Left kidney (tissue), 2 donors: ENCODE data around the gene KCNH1. TPM values are rescaled to one million over a fixed set of nuclear protein-coding genes. Genes with fewer than 3 reads are reported as not detected.
"Not testable (repeated sequence)": the region's sequence is repeated elsewhere in the genome, so short reads cannot be mapped to it uniquely, and the experiment has no call there.

ENCODE experiments used
- DNase-seq: peaks from one replicate; pipeline ENCODE4 v3.0.0-alpha.2; 2013
- polyA plus RNA-seq: library from polyadenylated mRNA; unstranded; fragments of 120-200 nt; gene quantifications from one replicate; pipeline ENCODE4 v1.2.1, GENCODE V29; 2013; ENCODE audit not compliant: insufficient read length

The KCNH1 gene
- polyA plus RNA-seq, 1 donor: 0.47 TPM

DNA sequence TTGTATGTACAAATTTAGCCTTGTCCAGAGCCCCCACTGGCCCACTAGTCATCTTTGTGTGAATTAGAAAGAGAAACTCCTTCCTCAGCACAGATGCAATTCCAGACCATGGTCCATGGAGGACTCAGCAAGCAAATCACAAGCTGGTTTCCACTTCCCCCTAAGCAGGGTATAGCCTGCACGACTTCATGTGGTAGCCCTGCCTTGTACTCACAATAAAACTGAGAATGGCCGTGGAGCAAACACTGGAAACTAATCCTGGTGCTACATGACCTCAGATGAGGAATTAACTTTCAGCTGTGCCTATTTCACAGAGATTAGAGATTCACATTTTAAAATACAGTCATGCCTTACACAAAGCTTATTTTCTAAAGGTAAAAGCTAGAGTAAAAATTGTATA lies 32.5 kb downstream of the KCNH1 start:
- no peak for DNase-seq

DNA sequence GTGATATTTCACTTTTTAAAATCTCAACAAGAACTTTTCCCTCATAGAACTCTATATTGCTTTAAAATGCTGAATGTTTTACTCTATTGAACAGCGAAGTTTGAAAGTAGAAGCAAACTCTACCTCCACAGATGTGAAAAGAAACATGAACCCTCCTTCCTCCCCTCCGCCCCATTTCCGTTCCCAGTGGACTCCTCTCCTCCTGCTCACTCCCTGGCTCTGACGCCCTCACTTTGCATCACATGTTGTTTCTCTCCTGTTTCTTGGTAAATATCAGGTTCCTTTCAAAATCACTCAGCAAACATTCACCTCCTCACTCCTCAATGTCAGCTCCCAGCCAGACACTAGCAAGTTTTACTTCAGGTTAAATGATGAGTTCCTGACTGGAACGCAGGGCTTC lies 34.6 kb downstream of the KCNH1 start:
- no peak for DNase-seq

- DNase-seq: no peak
Observed at GRCh38 chr1:211095381-211095780, 38.6 kb downstream of the KCNH1 start.

DNA sequence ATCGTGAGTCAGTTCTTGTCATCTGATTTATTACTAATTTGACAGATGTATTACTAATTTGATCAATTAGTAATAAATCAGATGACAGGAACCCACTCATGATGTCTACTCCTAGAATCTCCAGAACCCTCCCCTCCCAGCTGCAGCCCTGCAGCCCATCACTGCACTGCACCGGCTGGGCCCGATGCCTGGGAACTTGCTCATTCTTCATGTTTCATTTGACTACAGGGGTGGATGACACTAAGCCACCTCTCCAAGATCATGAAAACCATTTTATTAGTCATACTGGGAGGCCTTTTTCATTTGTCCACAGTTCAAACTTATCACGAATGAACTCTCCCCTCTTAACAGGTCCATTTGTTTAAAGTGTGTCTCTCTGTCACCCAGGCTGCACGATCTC lies 41.0 kb downstream of the KCNH1 start:
- no peak for DNase-seq

DNA sequence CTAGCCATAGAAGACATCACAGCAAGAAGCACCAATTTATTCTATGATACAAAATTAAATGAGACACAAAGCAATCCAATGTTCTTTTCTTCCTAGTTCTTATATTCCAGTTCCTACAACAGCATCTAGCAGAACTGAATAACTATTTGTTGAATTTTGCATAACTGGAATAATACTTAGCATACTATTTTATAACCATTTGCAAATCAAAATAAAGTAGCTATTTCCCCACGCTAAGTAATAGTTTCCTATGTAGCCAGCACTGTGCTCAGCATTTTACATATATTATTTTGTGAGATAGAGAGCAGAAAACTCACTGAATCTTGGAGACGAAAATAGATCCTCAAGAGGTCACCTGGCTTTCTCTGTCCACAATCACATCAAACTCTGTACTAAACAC lies 42.1 kb downstream of the KCNH1 start:
- DNase-seq: no peak

DNA sequence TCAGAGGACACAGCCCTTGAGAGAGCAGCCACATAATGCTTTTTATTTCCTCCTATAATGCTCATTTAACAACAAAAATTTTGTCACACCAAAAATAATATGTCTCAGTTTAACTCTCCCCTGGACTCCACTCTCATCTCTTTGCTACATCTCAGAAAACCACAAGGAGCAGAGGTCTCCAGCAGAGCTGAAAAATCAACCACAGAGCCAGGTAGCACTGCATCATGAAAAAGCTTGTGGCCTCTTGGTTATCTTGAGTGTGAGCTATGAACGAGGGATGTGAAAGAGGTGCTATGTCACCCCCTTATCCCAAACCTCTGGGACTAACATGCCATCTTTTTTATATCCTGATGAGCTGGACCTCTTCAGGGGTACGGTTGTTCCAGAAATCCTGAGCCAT lies 44.4 kb downstream of the KCNH1 start:
- DNase-seq: no peak

- no peak for DNase-seq
Observed at GRCh38 chr1:211088156-211088555, 45.8 kb downstream of the KCNH1 start.

GRCh38 chr1:211082824-211083223 lies 51.1 kb downstream of the KCNH1 start:
- no peak for DNase-seq

DNA sequence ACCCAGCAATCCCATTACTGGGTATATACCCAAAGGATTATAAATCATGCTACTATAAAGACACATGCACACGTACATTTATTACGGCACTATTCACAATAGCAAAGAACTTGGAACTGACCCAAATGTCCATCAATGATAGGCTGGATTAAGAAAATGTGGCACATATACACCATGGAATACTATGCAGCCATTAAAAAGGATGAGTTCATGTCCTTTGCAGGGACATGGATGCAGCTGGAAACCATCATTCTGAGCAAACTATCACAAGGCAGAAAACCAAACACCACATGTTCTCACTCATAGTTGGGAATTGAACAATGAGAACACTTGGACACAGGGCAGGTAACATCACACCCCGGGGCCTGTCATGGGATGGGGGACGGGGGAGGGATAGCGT lies 52.5 kb downstream of the KCNH1 start:
- not testable (repeated sequence) for DNase-seq

DNA sequence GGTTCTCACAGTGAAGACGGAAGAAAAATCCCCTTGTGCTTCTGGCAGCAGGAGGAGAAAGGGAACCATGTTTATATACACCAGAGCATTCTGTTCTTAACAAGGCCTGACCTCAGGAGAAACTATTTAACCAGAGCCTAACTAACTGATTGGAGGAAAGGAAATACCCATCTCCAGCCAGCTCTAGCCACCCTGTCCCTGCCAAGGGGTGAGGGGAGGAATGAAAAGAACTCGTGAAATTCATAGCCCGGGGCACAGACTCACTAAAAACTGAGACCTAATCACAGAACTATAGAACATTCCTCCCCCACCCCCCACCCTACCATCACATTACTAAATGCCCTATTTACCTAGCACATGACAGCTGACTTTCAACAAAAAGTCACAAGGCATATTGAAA lies 65.0 kb downstream of the KCNH1 start:
- no peak for DNase-seq

- no peak for DNase-seq
Observed at GRCh38 chr1:211066781-211067384, 67.1 kb downstream of the KCNH1 start.

DNA sequence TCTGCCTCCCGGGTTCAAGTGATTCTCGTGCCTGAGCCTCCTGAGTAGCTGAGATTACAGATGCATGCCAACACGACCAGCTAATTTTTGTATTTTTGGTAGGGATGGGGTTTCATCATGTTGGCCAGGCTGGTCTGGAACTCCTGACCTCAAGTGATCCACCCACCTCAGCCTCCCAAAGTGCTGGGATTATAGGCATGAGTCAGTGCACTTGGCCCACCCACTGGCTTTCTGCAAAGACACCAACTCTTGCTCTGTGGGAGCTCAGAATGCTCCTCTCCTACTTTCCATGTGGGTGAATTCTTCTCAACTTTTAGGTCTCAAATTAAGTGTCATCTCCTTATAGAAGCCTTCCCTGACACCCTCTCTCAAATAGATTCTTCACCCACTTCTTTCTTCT lies 92.1 kb downstream of the KCNH1 start:
- DNase-seq: not testable (repeated sequence)

GRCh38 chr1:211037095-211037494 lies 96.9 kb downstream of the KCNH1 start:
- no peak for DNase-seq

GRCh38 chr1:211036381-211037060 lies 97.4 kb downstream of the KCNH1 start:
- no peak for DNase-seq

- no peak for DNase-seq
Observed at GRCh38 chr1:211035821-211036380, 98.0 kb downstream of the KCNH1 start.

DNA sequence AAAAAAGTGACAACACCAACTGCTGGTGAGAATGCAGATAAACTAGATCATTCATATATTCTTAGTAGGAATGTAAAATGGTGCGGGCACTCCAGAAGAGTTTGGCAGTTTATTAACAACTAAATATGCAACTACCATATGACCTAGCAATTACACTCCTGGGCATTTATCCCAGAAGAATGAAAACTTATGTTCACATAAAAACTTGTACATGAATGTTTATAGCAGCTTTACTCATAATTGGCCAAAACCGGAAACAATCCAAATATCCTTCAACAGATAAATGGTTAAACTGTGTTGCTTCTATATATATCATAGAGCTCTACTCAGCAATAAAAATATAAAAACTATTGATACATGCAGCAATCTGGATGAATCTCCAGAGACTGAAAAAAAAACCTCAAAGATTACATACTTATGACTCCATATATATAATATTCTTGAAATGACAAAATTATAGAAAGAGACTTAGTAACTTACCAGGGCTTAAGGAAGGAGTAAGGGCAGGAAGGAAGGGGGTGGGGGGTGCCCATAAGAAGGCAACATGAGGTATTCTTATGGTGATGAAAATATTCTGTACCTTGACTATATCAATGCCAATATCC lies 99.9 kb downstream of the KCNH1 start:
- DNase-seq: no peak

GRCh38 chr1:211024901-211025300 lies 109.0 kb downstream of the KCNH1 start:
- DNase-seq: no peak

- no peak for DNase-seq
Observed at GRCh38 chr1:211019266-211019665, 114.7 kb downstream of the KCNH1 start.

DNA sequence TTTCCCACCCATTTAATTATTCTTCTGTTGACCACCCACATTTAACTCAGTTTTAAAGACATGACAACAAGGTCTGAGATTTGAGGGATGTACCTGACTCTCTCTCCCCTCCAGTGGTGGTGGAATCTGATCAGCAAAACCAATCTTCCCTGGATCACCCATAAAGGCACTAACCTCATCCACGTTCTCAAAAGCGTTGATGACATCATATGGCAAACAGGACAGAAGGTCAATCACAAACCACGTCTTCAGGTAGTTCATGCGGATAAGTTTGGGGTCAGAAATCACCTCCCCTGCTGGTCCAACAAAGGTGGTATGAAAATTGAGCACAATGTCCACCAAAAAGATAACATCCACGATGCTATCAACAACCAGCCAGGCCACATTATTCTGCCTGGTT lies 115.3 kb downstream of the KCNH1 start:
- DNase-seq: no peak

- DNase-seq: no peak
Observed at GRCh38 chr1:211017075-211017718, 116.8 kb downstream of the KCNH1 start.

- DNase-seq: no peak
Observed at GRCh38 chr1:211014275-211014674, 119.7 kb downstream of the KCNH1 start.

GRCh38 chr1:211013346-211014240 lies 120.4 kb downstream of the KCNH1 start:
- DNase-seq: no peak
